Fibroblast of villous mesenchyme (primary cell): ENCODE data around the gene SLC16A2. TPM values are rescaled to one million over a fixed set of nuclear protein-coding genes. Genes with fewer than 3 reads are reported as not detected.
A peak's percentile ranks its signal among the peaks of the same experiment; 100 is the strongest.

Source experiments
- DNase-seq: peaks from one replicate; pipeline ENCODE4 v3.0.0-alpha.2; 2010; ENCODE audit warnings: low read depth
- H3K4me3 ChIP-seq: 2 replicates; pipeline ENCODE4 v1.5.1; 2011; ENCODE audit warnings: low read depth, mild to moderate bottlenecking, low read length
- CTCF ChIP-seq: IDR thresholded peaks from 2 replicates; pipeline ENCODE4 v1.5.1; 2012; ENCODE audit warnings: low read depth, mild to moderate bottlenecking, low read length; ENCODE audit not compliant: insufficient read depth
- total RNA-seq: library from RNA; depleted of rRNA; stranded (reverse); fragments of >200 nt; gene quantifications from 2 replicates; pipeline ENCODE4 v1.2.3, GENCODE V29; 2012

SLC16A2 gene
- 10.6 and 10.8 TPM in 2 replicates for total RNA-seq

GRCh38 chrX:74421036-74421739 lies at the start of gene SLC16A2:
TSS of gene SLC16A2 (plus strand) at chrX:74421493. CDS start at chrX:74421638, 145 bp downstream.
- peak; percentile 76 for DNase-seq
- TF ChIP-seq CTCF: no peak

GRCh38 chrX:74372272-74372671 lies 49.0 kb upstream of the SLC16A2 start:
- TF ChIP-seq CTCF: no peak
- no peak overlapping the region for H3K4me3 ChIP-seq
- no peak for DNase-seq

More at GRCh38 chrX:74421036-74421739, at the start of gene SLC16A2:
- H3K4me3 ChIP-seq: peak within 1 kb of the TSS; percentile 62

GRCh38 chrX:74377282-74377681 lies 44.0 kb upstream of the SLC16A2 start:
- no peak overlapping the region for H3K4me3 ChIP-seq
- no peak for TF ChIP-seq CTCF
- no peak for DNase-seq

- TF ChIP-seq CTCF: peak; percentile 77
- peak; percentile 47 for DNase-seq
Measured at GRCh38 chrX:74382613-74383012, 38.7 kb upstream of the SLC16A2 start.

GRCh38 chrX:74383611-74384010 lies 37.7 kb upstream of the SLC16A2 start:
- peak; percentile 56 for TF ChIP-seq CTCF
- H3K4me3 ChIP-seq: no peak overlapping the region
- peak; percentile 49 for DNase-seq

More at GRCh38 chrX:74382613-74383012, 38.7 kb upstream of the SLC16A2 start:
- H3K4me3 ChIP-seq: no peak overlapping the region

- no peak for DNase-seq
- no peak for TF ChIP-seq CTCF
- H3K4me3 ChIP-seq: no peak overlapping the region
Measured at GRCh38 chrX:74389016-74389722, 32.1 kb upstream of the SLC16A2 start.
